ENCODE data around the gene CAPN9.

Gene CAPN9

DNA sequence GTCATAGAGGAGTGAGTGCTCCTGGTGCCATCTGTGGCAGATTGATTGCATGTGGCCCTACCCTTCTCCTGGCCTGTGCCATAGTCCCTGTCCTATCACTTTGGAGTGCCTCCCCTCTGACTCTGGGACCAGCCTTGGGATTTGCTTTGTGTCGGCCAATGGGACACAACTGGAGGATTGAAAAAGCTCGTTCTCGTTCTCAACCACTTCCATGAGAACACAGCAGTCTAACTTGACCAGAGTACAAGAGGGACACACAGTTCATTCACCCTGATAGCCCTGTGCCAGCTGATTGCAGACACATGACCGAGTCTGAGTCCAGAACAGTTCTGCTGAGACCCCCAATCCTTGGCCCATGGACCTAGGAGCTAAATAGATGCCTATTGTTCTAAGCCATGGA, 73.4 kb downstream of the CAPN9 start:
- in situ Hi-C loops (cut with MboI; ENCODE audit: low sequenced_read_pairs) = no loop called here

- in situ Hi-C loops (cut with MboI; ENCODE audit: low sequenced_read_pairs) = no loop called here
These were observed 74.2 kb downstream of the CAPN9 start for GRCh38 chr1:230821346-230821745.

DNA sequence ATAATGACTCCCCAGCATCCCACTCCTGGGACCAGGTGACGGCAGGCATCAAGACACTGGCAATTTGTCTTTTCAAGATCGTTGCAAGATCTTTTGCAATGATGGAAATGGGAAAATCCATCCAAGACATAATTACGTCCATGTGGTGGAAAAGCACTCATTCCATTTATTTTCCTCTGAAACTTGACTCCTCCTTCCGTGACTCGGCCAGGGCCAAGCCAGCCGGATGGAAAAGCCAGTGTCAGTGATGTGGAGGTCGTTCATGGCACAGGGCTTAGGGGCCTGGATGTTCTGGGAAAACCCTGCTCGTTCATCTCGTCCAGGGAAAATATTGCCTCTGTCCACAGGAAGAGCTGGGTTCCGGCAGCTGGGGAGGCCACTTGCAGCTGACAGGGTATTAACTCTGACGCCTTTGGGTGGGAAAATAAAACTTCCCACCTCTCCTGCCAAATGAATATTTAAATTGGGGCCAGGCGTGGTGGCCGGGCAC, 74.9 kb downstream of the CAPN9 start:
- in situ Hi-C loops (cut with MboI; ENCODE audit: low sequenced_read_pairs) = no loop called here

DNA sequence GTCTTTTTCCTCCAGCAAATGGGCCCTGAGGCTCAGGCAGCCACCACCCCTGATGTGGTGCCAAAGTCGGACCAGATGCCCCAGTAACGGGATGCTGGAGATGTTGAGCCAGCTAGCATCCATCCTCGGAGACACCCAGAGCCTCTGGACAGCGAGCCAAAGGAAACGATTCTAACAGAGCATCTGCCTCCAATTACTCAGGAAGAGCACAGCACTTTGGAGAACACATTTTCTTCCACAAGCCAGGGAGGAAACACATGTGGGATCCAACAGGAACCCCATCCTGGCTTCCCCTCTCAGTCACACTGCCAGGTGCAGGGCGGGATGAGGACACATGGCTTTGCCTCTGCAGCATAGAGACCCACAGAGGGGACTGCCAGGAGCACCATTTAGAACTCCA, 76.2 kb downstream of the CAPN9 start:
- in situ Hi-C loops (cut with MboI; ENCODE audit: low sequenced_read_pairs) = no loop called here

DNA sequence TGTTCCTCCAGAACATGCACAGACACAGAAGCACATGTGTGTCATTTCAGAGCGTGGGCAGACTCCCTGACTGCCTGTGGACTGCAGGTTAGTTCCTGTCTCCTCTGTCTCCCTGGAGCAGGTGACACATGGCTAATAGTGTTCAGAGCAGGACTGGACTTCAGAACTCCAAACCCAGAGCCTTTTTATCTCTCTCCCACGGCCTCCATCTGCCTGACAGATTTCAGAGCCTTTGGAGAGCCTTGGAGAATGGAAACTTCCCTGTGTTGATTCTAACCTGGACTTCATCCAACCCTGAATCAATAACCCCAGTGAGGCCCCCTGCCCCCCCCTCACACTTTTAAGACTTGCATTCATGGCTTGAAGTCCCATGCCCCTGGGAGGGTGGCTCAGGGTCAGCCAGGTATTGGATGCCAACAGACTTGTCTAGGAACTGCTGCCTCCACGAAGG, 76.8 kb downstream of the CAPN9 start:
- in situ Hi-C loops (cut with MboI; ENCODE audit: low sequenced_read_pairs) = no loop called here

DNA sequence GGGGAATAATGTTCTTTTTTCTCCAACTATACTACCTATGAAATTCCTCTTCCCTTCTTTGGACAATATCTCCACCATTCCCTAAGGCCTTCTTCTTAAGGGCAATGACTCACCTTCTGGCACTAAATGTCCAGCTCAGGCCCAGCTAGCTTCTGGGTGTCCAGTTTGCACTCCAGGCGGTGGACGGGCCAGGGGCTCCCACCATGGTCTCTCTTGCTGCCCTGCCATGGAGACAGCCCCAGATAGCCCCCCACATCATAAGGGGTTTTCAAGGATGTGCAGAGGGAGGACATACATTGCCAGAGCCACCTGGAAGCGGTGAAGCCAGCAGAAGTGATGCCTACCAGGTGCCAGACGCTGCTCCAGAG, 77.3 kb downstream of the CAPN9 start:
- in situ Hi-C loops (cut with MboI; ENCODE audit: low sequenced_read_pairs) = no loop called here

DNA sequence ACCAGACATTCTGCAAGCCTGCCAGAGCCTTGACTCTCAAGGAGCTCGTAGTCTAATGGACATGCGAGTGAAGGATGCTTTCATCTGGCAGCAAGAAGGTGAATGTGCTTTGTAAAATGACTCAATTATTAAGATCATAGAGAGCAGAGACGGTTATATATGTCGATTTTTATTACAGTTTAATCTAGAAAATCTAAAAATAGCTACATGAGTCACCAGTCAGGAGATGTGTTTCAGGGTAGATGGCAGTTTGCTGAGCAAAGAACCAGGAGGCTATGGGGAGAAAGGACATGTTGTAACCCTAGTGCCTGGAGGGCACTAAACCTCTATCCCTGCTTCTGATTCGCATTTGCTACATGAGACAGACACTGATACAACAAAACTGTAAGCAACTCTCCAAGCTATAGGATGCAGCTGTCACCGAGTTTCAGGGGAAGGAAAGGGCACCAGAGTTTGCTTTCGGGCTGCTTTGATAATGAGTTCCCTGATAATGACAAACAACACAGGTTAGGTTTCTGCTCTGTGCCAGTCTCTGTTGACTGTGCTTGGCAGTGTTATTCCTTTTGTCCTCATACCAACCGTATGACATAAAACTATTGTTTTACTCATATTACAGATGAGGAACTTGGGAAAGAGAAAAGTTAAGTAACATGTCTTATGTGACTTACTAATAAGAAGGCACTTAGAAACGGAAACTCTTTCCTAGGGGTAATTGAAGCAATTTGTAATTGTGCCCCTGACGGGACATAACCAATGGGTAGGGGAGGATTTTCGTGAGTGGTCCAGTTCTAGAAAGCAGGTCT, 77.9 kb downstream of the CAPN9 start:
- in situ Hi-C loops (cut with MboI; ENCODE audit: low sequenced_read_pairs) = no loop called here

DNA sequence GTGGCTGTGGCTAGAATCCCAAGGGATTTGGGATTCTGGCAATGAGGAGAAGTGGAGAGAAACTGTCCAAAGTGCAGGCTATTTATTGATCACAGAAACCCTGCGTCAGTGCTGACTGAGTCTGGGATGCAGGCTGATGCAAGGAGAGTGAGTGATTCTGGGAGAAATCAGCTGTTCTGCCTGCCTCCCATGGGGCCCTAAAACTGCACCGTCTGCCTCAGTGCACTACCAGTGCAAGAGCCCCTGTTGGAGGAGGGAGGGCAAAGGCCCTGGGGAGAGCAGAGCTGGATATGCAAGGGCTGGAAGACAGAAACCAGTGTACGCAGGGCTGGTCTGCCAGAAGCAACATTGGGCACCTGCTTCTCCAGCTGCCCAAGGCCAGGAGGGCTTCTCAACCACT, 78.6 kb downstream of the CAPN9 start:
- in situ Hi-C loops (cut with MboI; ENCODE audit: low sequenced_read_pairs) = no loop called here

DNA sequence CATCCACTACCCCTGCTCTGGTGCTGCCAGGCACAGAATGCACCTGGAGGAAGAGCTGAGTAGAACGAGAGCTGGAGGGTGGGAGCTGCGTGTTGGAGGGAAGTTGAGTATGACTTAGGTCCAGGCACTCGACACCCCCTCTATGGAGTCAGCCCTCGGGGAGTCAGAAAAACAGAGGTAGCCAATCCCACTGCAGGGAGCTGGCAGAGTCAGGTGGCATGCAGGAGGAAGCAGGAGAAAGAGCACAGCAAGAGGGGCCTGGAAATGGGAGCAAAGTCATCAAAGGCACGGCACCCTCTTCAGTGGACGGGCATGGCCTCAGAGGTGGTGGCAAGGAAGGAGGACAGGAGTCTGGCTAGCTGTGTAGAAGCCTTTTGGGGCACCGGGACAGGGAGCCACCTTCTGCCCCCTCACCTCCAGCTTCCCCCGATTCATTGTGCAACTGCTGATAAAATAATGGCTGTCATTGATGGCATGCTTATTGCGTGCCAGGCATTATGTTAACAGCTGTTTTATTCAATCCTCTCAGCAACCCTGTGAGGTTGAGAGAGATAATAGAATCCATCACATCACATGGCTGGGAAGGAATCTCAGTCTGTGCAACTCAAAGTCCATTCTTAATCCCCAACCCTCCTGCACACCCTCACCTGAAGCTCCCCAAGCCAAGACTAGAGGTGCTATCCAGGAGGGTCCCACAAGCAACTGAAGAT, 79.1 kb downstream of the CAPN9 start:
- in situ Hi-C loops (cut with MboI; ENCODE audit: low sequenced_read_pairs) = no loop called here

- in situ Hi-C loops (cut with MboI; ENCODE audit: low sequenced_read_pairs) = no loop called here
These were observed 80.0 kb downstream of the CAPN9 start for GRCh38 chr1:230827081-230827681.

GRCh38 chr1:230827801-230828200, 80.6 kb downstream of the CAPN9 start:
- in situ Hi-C loops (cut with MboI; ENCODE audit: low sequenced_read_pairs) = no loop called here

- in situ Hi-C loops (cut with MboI; ENCODE audit: low sequenced_read_pairs) = no loop called here
These were observed 81.2 kb downstream of the CAPN9 start for GRCh38 chr1:230828421-230828820.

- in situ Hi-C loops (cut with MboI; ENCODE audit: low sequenced_read_pairs) = no loop called here
These were observed 84.6 kb downstream of the CAPN9 start for GRCh38 chr1:230831771-230832170.

DNA sequence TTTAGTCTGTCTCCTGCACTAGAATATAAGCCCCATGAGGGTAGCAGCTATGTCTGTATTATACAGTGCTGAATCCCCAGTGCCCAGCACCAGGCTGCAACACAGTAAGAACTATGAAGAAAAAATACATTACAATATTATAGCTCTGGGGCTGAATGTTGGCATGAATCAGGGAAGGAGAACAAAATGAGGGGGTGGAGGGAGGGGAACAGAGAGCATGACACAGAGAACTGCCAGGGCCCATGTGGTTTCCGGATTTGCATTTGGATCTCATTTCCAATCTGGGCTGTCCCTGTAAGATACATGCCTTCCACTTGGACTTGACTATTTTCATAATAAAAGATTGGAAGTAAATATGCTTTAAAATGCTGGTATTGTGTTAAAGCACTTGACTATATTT, 85.3 kb downstream of the CAPN9 start:
- in situ Hi-C loops (cut with MboI; ENCODE audit: low sequenced_read_pairs) = no loop called here

DNA sequence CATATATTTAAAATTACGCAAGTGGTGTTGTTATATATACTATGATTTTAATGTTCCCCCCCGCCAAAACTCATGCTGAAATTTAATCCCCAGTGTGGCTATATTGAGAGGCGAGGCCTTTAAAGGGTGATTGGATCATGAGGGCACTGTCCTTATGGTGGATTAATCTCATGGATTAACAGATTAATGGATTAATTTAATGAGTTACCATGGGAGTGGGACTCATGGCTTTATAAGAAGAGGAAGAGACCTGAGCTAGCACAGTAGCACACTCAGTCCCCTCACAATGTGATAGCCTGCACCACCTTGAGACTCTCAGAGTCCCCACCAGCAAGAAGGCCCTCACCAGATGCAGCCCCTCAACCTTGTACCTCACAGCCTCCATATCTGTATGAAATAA, 86.3 kb downstream of the CAPN9 start:
- in situ Hi-C loops (cut with MboI; ENCODE audit: low sequenced_read_pairs) = no loop called here

GRCh38 chr1:230834292-230834691, 87.1 kb downstream of the CAPN9 start:
- in situ Hi-C loops (cut with MboI; ENCODE audit: low sequenced_read_pairs) = no loop called here

DNA sequence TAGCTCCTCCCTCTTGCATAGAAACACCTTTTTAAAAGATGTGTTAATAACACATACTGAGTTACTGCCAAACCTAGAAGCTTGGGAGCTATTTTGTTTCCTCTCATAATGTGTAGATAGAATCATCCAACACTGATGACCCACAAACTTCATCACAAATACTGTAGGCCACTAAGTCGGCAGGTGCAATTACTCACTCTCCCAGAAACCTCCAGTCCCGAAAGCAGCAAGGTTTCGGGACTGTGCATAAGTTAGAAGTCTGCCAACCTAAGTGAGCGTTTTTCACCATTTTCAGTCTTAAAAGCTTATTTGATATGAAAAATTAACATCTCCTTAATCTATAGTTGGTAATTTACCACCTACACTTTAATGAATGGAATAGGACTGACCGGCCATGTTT, 89.2 kb downstream of the CAPN9 start:
- in situ Hi-C loops (cut with MboI; ENCODE audit: low sequenced_read_pairs) = no loop called here

DNA sequence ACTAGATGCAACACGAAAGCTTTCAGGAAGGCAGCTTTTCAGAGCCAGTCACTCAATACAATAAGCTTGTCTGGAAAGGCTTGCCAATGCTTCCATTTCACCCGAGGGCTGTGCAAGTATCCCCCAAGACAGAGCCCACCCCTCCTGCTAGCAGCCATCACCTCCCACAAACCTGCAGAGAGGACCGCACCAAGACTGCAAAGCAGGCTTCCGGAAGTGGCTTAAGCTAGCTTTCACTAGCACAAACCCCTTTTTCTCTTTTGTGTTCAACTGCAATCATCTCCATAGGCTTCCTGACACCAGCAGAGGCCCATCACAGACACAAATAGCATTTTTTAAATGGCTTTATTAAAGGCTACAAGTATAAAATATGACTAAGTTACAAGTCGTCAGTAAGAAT, 89.6 kb downstream of the CAPN9 start:
- in situ Hi-C loops (cut with MboI; ENCODE audit: low sequenced_read_pairs) = no loop called here

DNA sequence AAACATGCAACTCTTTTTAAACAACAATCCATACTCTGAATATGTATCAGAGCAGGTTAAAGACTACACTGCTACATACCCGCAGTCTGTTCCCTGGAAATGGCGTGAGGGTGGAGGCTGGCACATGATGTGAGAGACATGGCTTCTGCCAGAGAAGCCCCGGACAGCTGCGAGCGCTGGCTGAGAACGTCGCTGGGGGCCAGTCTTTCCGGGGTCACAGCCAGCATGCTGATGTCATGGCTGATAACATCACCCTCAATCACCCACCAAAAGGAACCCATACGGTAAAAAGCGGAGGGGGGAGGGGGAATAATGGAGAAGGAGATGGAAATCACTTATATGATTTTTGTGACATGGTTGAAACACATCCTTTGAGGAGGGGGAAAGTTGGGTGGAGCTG, 92.0 kb downstream of the CAPN9 start:
- in situ Hi-C loops (cut with MboI; ENCODE audit: low sequenced_read_pairs) = no loop called here

DNA sequence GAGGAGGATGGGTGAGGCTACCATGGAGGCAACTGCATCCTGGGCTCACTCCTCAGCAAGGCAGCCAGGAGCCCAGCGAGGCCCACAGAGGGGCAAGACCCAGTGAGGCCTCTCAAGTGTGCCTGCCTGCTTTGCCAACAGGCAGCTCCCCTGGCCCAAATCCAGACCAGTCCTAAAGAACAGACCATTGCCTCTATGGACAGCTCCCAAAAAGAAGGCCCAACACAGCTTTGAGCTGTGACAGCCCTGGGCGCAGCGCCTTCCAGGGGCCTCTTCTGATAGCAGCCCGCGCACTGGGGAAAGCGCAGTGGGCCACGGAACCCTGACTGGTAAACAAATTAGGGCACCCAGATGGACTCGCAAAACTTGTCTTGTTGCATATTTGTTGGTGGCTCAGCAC, 95.6 kb downstream of the CAPN9 start:
- in situ Hi-C loops (cut with MboI; ENCODE audit: low sequenced_read_pairs) = no loop called here

- in situ Hi-C loops (cut with MboI; ENCODE audit: low sequenced_read_pairs) = no loop called here
These were observed 96.5 kb downstream of the CAPN9 start for GRCh38 chr1:230843503-230844309.

Data from HL-60/S4 (cell line).